RWPE1 (cell line): ENCODE data around the gene MPC2.
"Not testable (repeated sequence)": the region's sequence is repeated elsewhere in the genome, so short reads cannot be mapped to it uniquely, and the experiment has no call there.

Experiments used
- CTCF ChIA-PET: fragments of 350-600 bp; sonication (Branson Sonifier 250); formaldehyde crosslinking; extraction: SDS; loops from one replicate; lab custom pipeline; 2021; lab: Yijun Ruan, JAX
- POLR2A ChIA-PET: fragments of 400-600 bp; formaldehyde crosslinking; extraction: SDS; loops from one replicate; lab custom pipeline; 2020; ENCODE audit warnings: antibody characterized with exemption; ENCODE audit not compliant: low non-redundant PET; lab: Yijun Ruan, JAX
- DNase-seq: peaks from one replicate; pipeline ENCODE4 v3.0.0; 2012; ENCODE audit warnings: low spot score
- H3K27ac ChIP-seq: fragments of 450-650 bp; 2 replicates; pipeline ENCODE4 v1.5.1; 2017
- TF ChIP-seq, protein P1 (sequence below): fragments of 450-650 bp; conservative IDR thresholded peaks from 2 replicates; pipeline ENCODE4 v1.5.1; 2017; ENCODE audit warnings: low read depth, mild to moderate bottlenecking

The MPC2 gene

DNA sequence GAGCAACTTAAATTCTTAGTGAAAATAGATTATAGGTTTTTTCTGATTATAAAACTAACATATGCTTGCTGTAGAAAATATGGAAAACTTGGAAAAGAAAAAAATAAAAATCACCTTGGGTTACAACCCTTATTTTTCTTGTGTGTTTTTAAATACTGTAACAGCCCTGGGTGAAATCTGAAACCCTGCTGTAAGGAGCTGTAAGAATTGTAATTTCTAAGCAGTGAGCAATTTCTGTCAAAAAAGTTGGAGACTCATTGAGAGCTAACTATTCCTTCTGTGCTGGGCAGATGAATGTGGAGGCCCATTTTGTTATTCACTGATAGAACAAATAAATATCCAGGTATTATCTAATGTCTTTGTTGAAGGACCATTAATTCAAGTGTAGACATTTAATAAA, 65.5 kb downstream of the MPC2 start:
- TF ChIP-seq, protein P1, sequence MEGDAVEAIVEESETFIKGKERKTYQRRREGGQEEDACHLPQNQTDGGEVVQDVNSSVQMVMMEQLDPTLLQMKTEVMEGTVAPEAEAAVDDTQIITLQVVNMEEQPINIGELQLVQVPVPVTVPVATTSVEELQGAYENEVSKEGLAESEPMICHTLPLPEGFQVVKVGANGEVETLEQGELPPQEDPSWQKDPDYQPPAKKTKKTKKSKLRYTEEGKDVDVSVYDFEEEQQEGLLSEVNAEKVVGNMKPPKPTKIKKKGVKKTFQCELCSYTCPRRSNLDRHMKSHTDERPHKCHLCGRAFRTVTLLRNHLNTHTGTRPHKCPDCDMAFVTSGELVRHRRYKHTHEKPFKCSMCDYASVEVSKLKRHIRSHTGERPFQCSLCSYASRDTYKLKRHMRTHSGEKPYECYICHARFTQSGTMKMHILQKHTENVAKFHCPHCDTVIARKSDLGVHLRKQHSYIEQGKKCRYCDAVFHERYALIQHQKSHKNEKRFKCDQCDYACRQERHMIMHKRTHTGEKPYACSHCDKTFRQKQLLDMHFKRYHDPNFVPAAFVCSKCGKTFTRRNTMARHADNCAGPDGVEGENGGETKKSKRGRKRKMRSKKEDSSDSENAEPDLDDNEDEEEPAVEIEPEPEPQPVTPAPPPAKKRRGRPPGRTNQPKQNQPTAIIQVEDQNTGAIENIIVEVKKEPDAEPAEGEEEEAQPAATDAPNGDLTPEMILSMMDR, result no peak
- POLR2A ChIA-PET, result no interaction called here
- CTCF ChIA-PET, result interaction anchor here (0.6 to 0.7 kb wide), 2 partner anchors 11 to 1651 kb away, joined by 5 read pairs; no protein-coding TSS in a partner anchor
- no peak overlapping the region for H3K27ac ChIP-seq
- no peak for DNase-seq

DNA sequence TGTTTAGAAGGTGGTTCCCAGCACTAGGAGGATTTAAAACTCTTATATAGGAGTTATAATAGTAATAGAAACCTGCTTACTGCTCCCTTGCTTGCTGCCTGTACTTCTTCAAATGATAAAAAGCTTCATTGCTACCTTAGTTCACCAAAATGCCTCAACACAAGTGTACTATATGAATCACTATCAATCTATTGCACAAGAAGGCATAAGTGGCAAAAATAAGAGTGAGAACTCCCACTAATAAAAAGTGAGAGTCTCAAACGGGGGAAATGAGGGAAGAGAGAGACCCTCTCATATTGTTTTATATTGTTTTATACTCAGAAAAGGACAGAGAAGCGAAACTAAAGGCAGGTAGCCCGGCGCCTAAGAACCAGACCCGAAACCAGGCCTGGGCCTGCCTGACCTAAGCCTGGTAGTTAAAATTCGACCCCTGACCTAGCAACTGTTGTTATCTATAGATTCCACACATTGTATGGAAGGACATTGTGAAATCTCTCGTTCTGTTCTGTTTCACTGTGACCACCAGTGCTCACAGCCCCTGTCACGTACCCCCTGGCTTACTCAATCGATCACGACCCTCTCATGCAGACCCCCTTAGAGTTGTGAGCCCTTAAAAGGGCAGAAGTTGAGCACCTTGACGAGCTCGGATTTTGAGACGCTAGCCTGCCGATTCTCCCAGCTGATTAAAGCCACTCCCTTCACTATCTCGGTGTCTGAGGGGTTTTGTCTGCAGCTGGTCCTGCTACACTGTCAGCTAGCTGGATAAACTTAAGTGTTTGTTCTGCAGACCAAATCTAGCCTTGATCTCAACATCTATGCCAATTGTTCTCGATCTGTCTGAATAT, 67.5 kb downstream of the MPC2 start:
- H3K27ac ChIP-seq, CTCF ChIA-PET, POLR2A ChIA-PET, DNase-seq: not testable (repeated sequence)

DNA sequence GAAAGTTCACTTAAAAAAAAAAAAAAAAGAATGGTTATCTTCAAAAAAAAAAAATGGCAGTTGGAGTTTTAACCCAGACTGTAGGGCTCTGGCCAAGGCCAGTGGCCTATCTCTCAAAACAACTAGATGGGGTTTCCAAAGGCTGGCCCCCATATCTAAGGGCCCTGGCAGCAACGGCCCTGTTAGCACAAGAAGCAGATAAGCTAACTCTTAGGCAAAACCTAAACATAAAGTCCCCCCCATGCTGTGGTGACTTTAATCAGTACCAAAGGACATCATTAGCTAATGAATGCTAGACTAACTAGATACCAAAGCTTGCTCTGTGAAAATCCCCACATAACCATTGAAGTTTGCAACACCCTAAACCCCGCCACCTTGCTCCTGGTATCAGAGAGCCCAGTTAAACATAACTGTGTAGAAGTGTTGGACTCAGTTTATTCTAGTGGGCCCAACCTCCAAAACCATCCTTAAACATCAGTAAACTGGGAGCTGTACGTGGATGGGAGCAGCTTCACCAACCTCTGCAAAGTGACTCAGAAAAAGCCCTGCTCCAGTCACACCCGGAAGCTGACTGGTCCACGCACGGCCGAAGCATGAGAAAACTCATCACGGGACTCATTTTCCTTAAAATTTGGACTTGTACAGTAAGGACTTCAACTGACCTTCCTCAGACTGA, 70.0 kb downstream of the MPC2 start:
- CTCF ChIA-PET, result interaction anchor here (0.6 kb wide), 1 partner anchor 244 kb away, joined by 4 read pairs; no protein-coding TSS in a partner anchor
- H3K27ac ChIP-seq, POLR2A ChIA-PET, DNase-seq: not testable (repeated sequence)
